Ascending aorta (tissue), 2 donors: ENCODE data around the gene PPP1R14C. TPM values are rescaled to one million over a fixed set of nuclear protein-coding genes. Genes with fewer than 3 reads are reported as not detected.

Experiments used
- DNase-seq, 2 donors: peaks; one replicate each; pipeline ENCODE4 v3.0.0-alpha.2; 2019; ENCODE audit warnings: low spot score in 2 of 2
- H3K27ac ChIP-seq, 2 donors: fragments of 200-600 bp; sonication (generic); one replicate each; pipeline ENCODE4 v1.5.1; 2016 to 2017; ENCODE audit warnings: mild to moderate bottlenecking in 1 of 2
- H3K27me3 ChIP-seq: fragments of 200-600 bp; sonication (generic); one replicate; pipeline ENCODE4 v1.5.1; 2017
- H3K36me3 ChIP-seq, 2 donors: fragments of 200-600 bp; sonication (generic); one replicate each; pipeline ENCODE4 v1.5.1; 2016
- H3K4me1 ChIP-seq, 2 donors: fragments of 200-600 bp; sonication (generic); one replicate each; pipeline ENCODE4 v1.5.1; 2016 to 2017; ENCODE audit warnings: mild to moderate bottlenecking in 1 of 2
- H3K4me3 ChIP-seq, 2 donors: fragments of 200-600 bp; sonication (generic); one replicate each; pipeline ENCODE4 v1.5.1; 2016 to 2017; ENCODE audit warnings: mild to moderate bottlenecking in 1 of 2
- H3K9me3 ChIP-seq, 2 donors: fragments of 200-600 bp; sonication (generic); one replicate each; pipeline ENCODE4 v1.5.1; 2016
- CTCF ChIP-seq, 3 experiments: fragments of 200-600 bp in 2 of 3; fragments of 450-650 bp in 1 of 3; sonication (generic) in 2 of 3; IDR thresholded peaks; one replicate each; pipeline ENCODE4 v1.5.1; 2016 to 2019; ENCODE audit warnings: antibody characterized with exemption in 3 of 3, mild to moderate bottlenecking in 1 of 3, moderate library complexity in 1 of 3
- intact Hi-C: fragments of 100-400 bp; cut with DNase I; formaldehyde crosslinking; loops from one replicate; pipeline ENCODE4 v1.15.1; 2023
- total RNA-seq: library from RNA; depleted of rRNA; stranded (reverse); fragments of >200 nt; gene quantifications from one replicate; pipeline ENCODE4 v1.1.0, GENCODE V29; 2016

PPP1R14C gene
- total RNA-seq, 1 donor from 2014 or later, result not detected

- Histone ChIP-seq H3K9me3 (no peaks in the 10 kb centered on the region), H3K27me3 (no peaks in the 10 kb centered on the region), H3K27ac (no peak overlapping the region), H3K4me3 (no peak overlapping the region), H3K4me1 (no peaks in the 10 kb centered on the region), H3K36me3 (no peaks in the 10 kb centered on the region)
- TF ChIP-seq CTCF (IDR thresholded peaks at IDR 0.05), result no peak
- intact Hi-C loops, result no loop called here
- no peak for DNase-seq
Measured at GRCh38 chr6:150194195-150194594, 51.4 kb downstream of the PPP1R14C start.

GRCh38 chr6:150195996-150196417, 53.2 kb downstream of the PPP1R14C start:
- H3K36me3 ChIP-seq, result no peaks in the 10 kb centered on the region
- H3K4me1 ChIP-seq, result no peaks in the 10 kb centered on the region
- TF ChIP-seq CTCF (IDR thresholded peaks at IDR 0.05), result no peak
- H3K27me3 ChIP-seq, result no peaks in the 10 kb centered on the region
- intact Hi-C loops, result no loop called here
- no peak overlapping the region for H3K4me3 ChIP-seq
- H3K9me3 ChIP-seq, result no peaks in the 10 kb centered on the region
- no peak overlapping the region for H3K27ac ChIP-seq
- DNase-seq, result no peak

GRCh38 chr6:150196942-150197745, 54.3 kb downstream of the PPP1R14C start:
- no peak overlapping the region for H3K4me3 ChIP-seq
- H3K9me3 ChIP-seq, result no peaks in the 10 kb centered on the region
- H3K27ac ChIP-seq, result no peak overlapping the region
- no peaks in the 10 kb centered on the region for H3K27me3 ChIP-seq
- intact Hi-C loops, result no loop called here
- no peak for DNase-seq
- no peaks in the 10 kb centered on the region for H3K36me3 ChIP-seq
- no peak for TF ChIP-seq CTCF (IDR thresholded peaks at IDR 0.05)
- no peaks in the 10 kb centered on the region for H3K4me1 ChIP-seq

- Histone ChIP-seq H3K4me3 (no peak overlapping the region), H3K4me1 (no peaks in the 10 kb centered on the region), H3K27me3 (no peaks in the 10 kb centered on the region), H3K27ac (no peak overlapping the region), H3K9me3 (no peaks in the 10 kb centered on the region), H3K36me3 (no peaks in the 10 kb centered on the region)
- intact Hi-C loops, result no loop called here
- DNase-seq, result no peak
- TF ChIP-seq CTCF (IDR thresholded peaks at IDR 0.05), result no peak
Measured at GRCh38 chr6:150198532-150198931, 55.7 kb downstream of the PPP1R14C start.

- Histone ChIP-seq H3K27me3 (no peaks in the 10 kb centered on the region), H3K36me3 (no peaks in the 10 kb centered on the region), H3K4me3 (no peak overlapping the region), H3K27ac (no peak overlapping the region), H3K4me1 (no peaks in the 10 kb centered on the region), H3K9me3 (no peaks in the 10 kb centered on the region)
- intact Hi-C loops, result no loop called here
- no peak for TF ChIP-seq CTCF (IDR thresholded peaks at IDR 0.05)
- DNase-seq, result no peak
Measured at GRCh38 chr6:150199241-150199640, 56.4 kb downstream of the PPP1R14C start.
